ENCODE measurements around the gene RNASE7.

DNA sequence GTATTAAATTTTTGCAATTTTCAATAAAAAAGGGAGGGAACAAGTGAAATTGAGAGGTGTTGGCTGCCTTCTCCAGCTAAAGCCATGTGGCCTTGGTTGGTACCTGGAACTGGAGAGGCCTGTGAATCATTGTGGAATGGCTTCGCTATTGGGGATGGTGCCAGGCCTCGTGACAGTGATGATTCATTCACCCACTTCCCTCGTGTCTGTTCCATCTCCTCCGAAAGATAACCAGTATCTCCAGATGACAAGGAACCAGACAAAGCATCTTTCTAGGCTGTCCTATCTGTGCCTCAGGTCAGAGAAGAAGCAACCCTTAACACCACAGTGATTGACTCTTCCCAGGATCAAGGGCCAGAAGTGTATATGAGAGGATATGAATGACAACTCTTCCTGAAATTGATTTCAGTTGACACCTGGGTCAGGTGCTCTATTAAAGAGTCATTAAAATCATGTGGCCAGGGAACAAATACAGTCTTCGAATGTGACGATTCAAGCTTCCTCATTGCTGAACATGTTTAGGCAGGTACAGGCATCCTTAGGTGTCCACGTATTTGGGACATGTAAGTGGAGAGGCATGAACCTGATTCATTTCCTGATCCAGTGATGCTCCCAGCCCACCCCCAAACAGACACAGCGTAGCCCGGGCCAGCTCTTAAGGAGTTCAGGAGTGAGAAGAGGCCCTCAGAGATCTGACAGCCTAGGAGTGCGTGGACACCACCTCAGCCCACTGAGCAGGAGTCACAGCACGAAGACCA, at the start of gene RNASE7:
- TF ChIP-seq, protein P1, sequence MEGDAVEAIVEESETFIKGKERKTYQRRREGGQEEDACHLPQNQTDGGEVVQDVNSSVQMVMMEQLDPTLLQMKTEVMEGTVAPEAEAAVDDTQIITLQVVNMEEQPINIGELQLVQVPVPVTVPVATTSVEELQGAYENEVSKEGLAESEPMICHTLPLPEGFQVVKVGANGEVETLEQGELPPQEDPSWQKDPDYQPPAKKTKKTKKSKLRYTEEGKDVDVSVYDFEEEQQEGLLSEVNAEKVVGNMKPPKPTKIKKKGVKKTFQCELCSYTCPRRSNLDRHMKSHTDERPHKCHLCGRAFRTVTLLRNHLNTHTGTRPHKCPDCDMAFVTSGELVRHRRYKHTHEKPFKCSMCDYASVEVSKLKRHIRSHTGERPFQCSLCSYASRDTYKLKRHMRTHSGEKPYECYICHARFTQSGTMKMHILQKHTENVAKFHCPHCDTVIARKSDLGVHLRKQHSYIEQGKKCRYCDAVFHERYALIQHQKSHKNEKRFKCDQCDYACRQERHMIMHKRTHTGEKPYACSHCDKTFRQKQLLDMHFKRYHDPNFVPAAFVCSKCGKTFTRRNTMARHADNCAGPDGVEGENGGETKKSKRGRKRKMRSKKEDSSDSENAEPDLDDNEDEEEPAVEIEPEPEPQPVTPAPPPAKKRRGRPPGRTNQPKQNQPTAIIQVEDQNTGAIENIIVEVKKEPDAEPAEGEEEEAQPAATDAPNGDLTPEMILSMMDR (IDR thresholded peaks at IDR 0.05; ENCODE audit: insufficient read depth, low read length, poor library complexity, severe bottlenecking) = no peak
- TF ChIP-seq EZH2phosphoT487 (conservative IDR thresholded peaks at IDR 0.05; ENCODE audit: low read length) = no peak
